Measurements from ENCODE around the gene RBM39. TPM values are rescaled to one million over a fixed set of nuclear protein-coding genes. Genes with fewer than 3 reads are reported as not detected.
"Not testable (repeated sequence)": the region's sequence is repeated elsewhere in the genome, so short reads cannot be mapped to it uniquely, and the experiment has no call there.

RBM39 gene
- total and polyA plus RNA-seq, 9 of the 15 experiments (the other 6 are each of a cell fraction or from before 2014, with no cell fraction given), result 143 to 319 (median 228) TPM

DNA sequence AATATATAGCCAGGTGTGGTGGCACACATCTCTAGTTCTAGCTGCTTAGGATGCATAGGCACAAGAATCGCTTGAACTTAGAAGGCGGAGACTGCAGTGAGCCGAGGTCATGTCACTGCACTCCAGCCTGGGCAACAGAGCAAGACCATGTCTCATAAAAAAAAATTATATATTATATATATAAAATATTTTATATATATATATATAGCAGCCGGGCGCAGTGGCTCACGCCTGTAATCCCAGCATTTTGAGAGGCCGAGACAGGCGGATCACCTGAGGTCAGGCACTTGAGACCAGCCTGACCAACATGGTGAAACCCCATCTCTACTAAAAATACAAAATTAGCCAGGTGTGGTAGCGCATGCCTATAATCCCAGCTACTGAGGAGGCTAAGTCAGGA, 56.7 kb downstream of the RBM39 start:
- intact Hi-C loops (cut with micrococcal nuclease); H3K9ac ChIP-seq (ENCODE audit: insufficient read depth in 1 of 2, low read depth in 2 of 2, low read length in 2 of 2); in situ Hi-C loops (cut with MboI); BruUV-seq (replicated peaks); H3K79me2 ChIP-seq (ENCODE audit: control insufficient read depth, insufficient read depth, low read length); H3K4me1 ChIP-seq (replicated peaks in 1 of 2; ENCODE audit: control insufficient read depth in 2 of 2, insufficient read depth in 2 of 2, low read length in 2 of 2); H3K27me3 ChIP-seq (ENCODE audit: control insufficient read depth in 2 of 2, insufficient read depth in 2 of 2, low read length in 2 of 2); ATAC-seq; FAIRE-seq; H3K9me3 ChIP-seq (replicated peaks; ENCODE audit: control insufficient read depth, insufficient read depth, low read depth, low read length); H3K4me2 ChIP-seq (ENCODE audit: insufficient read depth, low read length); DNase-seq (ENCODE audit: extremely low read depth in 1 of 4, low spot score in 3 of 4); H3K4me3 ChIP-seq; H4K20me1 ChIP-seq (replicated peaks; ENCODE audit: control insufficient read depth, insufficient read depth, low read length); H2AFZ ChIP-seq (ENCODE audit: low read depth, low read length); CTCF ChIA-PET (ENCODE audit: low intra/inter-chr PET ratio); H3K9me1 ChIP-seq (ENCODE audit: control insufficient read depth, insufficient read depth, low read length); H3K27ac ChIP-seq (ENCODE audit: extremely low read depth, low read depth, low read length): not testable (repeated sequence)
- POLR2A ChIA-PET, result interaction anchor here (0.7 to 1.8 kb wide), 3 partner anchors 15 to 268 kb away, joined by 3 to 5 read pairs (median 3); partner anchors contain the start of gene SCAND1
- H3K36me3 ChIP-seq (ENCODE audit: control insufficient read depth, insufficient read depth, low read length), result peaks cover 49% of the 10 kb centered on the region
- 91% methylated on average over 9 of the region's 9 CpGs for WGBS (ENCODE audit: insufficient coverage, low coverage, missing lambda C conversion rate)

DNA sequence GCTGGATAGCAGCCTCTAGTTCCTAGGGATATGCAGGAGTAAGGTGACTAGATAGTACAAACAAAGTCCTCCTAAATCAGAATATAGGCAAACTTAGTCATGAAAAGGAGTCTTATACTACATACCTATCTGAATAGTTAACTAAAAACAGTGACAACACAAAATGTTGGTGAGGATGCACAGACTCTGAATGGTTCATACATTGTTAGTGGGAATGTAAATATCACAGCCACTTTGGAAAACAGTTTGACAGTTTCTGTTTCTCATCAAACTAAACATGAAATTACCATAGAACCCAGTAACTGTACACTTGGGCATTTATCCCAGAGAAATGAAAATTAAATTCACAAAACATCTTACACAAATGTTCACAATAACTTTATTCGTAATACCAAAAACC, 60.1 kb downstream of the RBM39 start:
- ChIA-PET CTCF (ENCODE audit: low intra/inter-chr PET ratio) (no interaction called here), POLR2A (no interaction called here)
- DNase-seq (ENCODE audit: extremely low read depth in 1 of 4, low spot score in 3 of 4) (no peak), ATAC-seq (no peak), FAIRE-seq (no peak)
- Histone ChIP-seq H3K27me3 (ENCODE audit: control insufficient read depth in 2 of 2, insufficient read depth in 2 of 2, low read length in 2 of 2) (no peaks in the 10 kb centered on the region), H3K9me3 (replicated peaks; ENCODE audit: control insufficient read depth, insufficient read depth, low read depth, low read length) (no peaks in the 10 kb centered on the region), H2AFZ (ENCODE audit: low read depth, low read length) (no peak overlapping the region), H3K9ac (ENCODE audit: insufficient read depth in 1 of 2, low read depth in 2 of 2, low read length in 2 of 2) (no peak overlapping the region), H3K27ac (ENCODE audit: extremely low read depth, low read depth, low read length) (no peak overlapping the region), H3K4me3 (no peak overlapping the region), H3K4me1 (replicated peaks in 1 of 2; ENCODE audit: control insufficient read depth in 2 of 2, insufficient read depth in 2 of 2, low read length in 2 of 2) (no peaks in the 10 kb centered on the region), H3K9me1 (ENCODE audit: control insufficient read depth, insufficient read depth, low read length) (no peaks in the 10 kb centered on the region), H4K20me1 (replicated peaks; ENCODE audit: control insufficient read depth, insufficient read depth, low read length) (no peaks in the 10 kb centered on the region), H3K36me3 (ENCODE audit: control insufficient read depth, insufficient read depth, low read length) (peaks cover 37% of the 10 kb centered on the region; the same call in 2 of the 3 replicates), H3K4me2 (ENCODE audit: insufficient read depth, low read length) (no peak overlapping the region), H3K79me2 (ENCODE audit: control insufficient read depth, insufficient read depth, low read length) (no peaks in the 10 kb centered on the region)
- intact Hi-C loops (cut with micrococcal nuclease), result no loop called here
- in situ Hi-C loops (cut with MboI), result no loop called here
- 65% methylated on average over 1 of the region's 1 CpG for WGBS (ENCODE audit: insufficient coverage, low coverage, missing lambda C conversion rate)
- BruUV-seq (replicated peaks), result no TSS peak
- TF ChIP-seq CHD2 (IDR thresholded peaks at IDR 0.05; ENCODE audit: low read depth, low read length) (no peak), ZNF133 (CRISPR knock-in tag; IDR thresholded peaks at IDR 0.05) (no peak), KAT7 (CRISPR knock-in tag; IDR thresholded peaks at IDR 0.05; ENCODE audit: borderline replicate concordance) (no peak), SUPT5H (IDR thresholded peaks at IDR 0.05) (no peak), FOXA1 (IDR thresholded peaks at IDR 0.05; ENCODE audit: borderline replicate concordance) (no peak), ZSCAN32 (CRISPR knock-in tag; IDR thresholded peaks at IDR 0.05) (no peak), ZNF384 (IDR thresholded peaks at IDR 0.05; ENCODE audit: low read depth, low read length) (no peak)
- TF ChIP-seq, protein P1, sequence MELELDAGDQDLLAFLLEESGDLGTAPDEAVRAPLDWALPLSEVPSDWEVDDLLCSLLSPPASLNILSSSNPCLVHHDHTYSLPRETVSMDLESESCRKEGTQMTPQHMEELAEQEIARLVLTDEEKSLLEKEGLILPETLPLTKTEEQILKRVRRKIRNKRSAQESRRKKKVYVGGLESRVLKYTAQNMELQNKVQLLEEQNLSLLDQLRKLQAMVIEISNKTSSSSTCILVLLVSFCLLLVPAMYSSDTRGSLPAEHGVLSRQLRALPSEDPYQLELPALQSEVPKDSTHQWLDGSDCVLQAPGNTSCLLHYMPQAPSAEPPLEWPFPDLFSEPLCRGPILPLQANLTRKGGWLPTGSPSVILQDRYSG (tag; conservative IDR thresholded peaks at IDR 0.05; ENCODE audit: low read depth), result no peak
- TF ChIP-seq, protein P2, sequence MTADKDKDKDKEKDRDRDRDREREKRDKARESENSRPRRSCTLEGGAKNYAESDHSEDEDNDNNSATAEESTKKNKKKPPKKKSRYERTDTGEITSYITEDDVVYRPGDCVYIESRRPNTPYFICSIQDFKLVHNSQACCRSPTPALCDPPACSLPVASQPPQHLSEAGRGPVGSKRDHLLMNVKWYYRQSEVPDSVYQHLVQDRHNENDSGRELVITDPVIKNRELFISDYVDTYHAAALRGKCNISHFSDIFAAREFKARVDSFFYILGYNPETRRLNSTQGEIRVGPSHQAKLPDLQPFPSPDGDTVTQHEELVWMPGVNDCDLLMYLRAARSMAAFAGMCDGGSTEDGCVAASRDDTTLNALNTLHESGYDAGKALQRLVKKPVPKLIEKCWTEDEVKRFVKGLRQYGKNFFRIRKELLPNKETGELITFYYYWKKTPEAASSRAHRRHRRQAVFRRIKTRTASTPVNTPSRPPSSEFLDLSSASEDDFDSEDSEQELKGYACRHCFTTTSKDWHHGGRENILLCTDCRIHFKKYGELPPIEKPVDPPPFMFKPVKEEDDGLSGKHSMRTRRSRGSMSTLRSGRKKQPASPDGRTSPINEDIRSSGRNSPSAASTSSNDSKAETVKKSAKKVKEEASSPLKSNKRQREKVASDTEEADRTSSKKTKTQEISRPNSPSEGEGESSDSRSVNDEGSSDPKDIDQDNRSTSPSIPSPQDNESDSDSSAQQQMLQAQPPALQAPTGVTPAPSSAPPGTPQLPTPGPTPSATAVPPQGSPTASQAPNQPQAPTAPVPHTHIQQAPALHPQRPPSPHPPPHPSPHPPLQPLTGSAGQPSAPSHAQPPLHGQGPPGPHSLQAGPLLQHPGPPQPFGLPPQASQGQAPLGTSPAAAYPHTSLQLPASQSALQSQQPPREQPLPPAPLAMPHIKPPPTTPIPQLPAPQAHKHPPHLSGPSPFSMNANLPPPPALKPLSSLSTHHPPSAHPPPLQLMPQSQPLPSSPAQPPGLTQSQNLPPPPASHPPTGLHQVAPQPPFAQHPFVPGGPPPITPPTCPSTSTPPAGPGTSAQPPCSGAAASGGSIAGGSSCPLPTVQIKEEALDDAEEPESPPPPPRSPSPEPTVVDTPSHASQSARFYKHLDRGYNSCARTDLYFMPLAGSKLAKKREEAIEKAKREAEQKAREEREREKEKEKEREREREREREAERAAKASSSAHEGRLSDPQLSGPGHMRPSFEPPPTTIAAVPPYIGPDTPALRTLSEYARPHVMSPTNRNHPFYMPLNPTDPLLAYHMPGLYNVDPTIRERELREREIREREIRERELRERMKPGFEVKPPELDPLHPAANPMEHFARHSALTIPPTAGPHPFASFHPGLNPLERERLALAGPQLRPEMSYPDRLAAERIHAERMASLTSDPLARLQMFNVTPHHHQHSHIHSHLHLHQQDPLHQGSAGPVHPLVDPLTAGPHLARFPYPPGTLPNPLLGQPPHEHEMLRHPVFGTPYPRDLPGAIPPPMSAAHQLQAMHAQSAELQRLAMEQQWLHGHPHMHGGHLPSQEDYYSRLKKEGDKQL (CRISPR knock-in tag; IDR thresholded peaks at IDR 0.05; ENCODE audit: borderline replicate concordance), result no peak
- TF ChIP-seq, protein P3, sequence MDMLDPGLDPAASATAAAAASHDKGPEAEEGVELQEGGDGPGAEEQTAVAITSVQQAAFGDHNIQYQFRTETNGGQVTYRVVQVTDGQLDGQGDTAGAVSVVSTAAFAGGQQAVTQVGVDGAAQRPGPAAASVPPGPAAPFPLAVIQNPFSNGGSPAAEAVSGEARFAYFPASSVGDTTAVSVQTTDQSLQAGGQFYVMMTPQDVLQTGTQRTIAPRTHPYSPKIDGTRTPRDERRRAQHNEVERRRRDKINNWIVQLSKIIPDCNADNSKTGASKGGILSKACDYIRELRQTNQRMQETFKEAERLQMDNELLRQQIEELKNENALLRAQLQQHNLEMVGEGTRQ (CRISPR knock-in tag; IDR thresholded peaks at IDR 0.05), result no peak
